Adrenal gland (tissue), 5 donors: ENCODE measurements around the gene PPM1J.
A peak's percentile ranks its signal among the peaks of the same experiment; 100 is the strongest.

Experiments
- POLR2A ChIP-seq, 2 donors: fragments of 450-650 bp; IDR thresholded peaks; one replicate each; pipeline ENCODE4 v1.6.1; 2017; ENCODE audit warnings: antibody characterized with exemption in 2 of 2, mild to moderate bottlenecking in 2 of 2, moderate library complexity in 1 of 2
- TF ChIP-seq, protein P1 (sequence below), 6 experiments: fragments of 450-650 bp in 4 of 6; fragments of 200-600 bp in 2 of 6; sonication (generic) in 1 of 6; IDR thresholded peaks; 1 replicate in 5 of 6; 2 replicates in 1 of 6; pipeline versions ENCODE4 v1.5.1 to v1.8.0; 2016 to 2021; ENCODE audit warnings: antibody characterized with exemption in 6 of 6, mild to moderate bottlenecking in 2 of 6, moderate library complexity in 1 of 6
- donor health status: DM: no; HTN: no; CAD: no.

- TF ChIP-seq, protein P1, sequence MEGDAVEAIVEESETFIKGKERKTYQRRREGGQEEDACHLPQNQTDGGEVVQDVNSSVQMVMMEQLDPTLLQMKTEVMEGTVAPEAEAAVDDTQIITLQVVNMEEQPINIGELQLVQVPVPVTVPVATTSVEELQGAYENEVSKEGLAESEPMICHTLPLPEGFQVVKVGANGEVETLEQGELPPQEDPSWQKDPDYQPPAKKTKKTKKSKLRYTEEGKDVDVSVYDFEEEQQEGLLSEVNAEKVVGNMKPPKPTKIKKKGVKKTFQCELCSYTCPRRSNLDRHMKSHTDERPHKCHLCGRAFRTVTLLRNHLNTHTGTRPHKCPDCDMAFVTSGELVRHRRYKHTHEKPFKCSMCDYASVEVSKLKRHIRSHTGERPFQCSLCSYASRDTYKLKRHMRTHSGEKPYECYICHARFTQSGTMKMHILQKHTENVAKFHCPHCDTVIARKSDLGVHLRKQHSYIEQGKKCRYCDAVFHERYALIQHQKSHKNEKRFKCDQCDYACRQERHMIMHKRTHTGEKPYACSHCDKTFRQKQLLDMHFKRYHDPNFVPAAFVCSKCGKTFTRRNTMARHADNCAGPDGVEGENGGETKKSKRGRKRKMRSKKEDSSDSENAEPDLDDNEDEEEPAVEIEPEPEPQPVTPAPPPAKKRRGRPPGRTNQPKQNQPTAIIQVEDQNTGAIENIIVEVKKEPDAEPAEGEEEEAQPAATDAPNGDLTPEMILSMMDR (IDR thresholded peaks at IDR 0.05): peak; percentile 23 to 61 (median 56)
- no peak for TF ChIP-seq POLR2A (IDR thresholded peaks at IDR 0.05)
Observed at GRCh38 chr1:112673592-112674439, 41.3 kb downstream of the PPM1J start.
